PC-3 (cell line): Measurements from ENCODE around the gene MAPKAP1.

Experiments used
- EZH2 ChIP-seq: fragments of 300-600 bp; sonication (generic); IDR thresholded peaks from one replicate; pipeline ENCODE4 v1.6.1; 2017; ENCODE audit warnings: antibody characterized with exemption, mild to moderate bottlenecking, low read length; ENCODE audit not compliant: unreplicated experiment
- TF ChIP-seq, protein P1 (sequence below): fragments of 300-600 bp; sonication (generic); conservative IDR thresholded peaks from 2 replicates; pipeline ENCODE4 v1.5.1; 2017; ENCODE audit warnings: antibody characterized with exemption, low read depth, mild to moderate bottlenecking, low read length

DNA sequence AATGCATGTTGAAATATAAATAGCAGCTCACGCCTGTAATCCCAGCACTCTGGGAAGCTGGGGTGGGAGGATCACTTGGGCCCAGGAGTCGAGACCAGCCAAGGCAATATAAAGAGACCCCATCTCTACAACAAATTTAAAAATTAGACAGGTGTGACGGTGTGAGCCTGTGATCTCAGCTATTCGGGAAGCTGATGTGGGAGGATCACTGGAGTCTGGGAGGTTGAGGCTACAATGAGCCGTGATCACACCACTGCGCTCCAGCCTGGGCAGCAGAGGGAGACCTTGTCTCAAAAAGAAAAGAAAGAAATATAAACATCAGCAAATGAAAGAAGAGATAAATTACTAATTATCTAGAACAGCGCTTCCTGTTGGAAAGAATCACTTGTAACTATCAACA lies 105.0 kb downstream of the MAPKAP1 start:
- TF ChIP-seq, protein P1, sequence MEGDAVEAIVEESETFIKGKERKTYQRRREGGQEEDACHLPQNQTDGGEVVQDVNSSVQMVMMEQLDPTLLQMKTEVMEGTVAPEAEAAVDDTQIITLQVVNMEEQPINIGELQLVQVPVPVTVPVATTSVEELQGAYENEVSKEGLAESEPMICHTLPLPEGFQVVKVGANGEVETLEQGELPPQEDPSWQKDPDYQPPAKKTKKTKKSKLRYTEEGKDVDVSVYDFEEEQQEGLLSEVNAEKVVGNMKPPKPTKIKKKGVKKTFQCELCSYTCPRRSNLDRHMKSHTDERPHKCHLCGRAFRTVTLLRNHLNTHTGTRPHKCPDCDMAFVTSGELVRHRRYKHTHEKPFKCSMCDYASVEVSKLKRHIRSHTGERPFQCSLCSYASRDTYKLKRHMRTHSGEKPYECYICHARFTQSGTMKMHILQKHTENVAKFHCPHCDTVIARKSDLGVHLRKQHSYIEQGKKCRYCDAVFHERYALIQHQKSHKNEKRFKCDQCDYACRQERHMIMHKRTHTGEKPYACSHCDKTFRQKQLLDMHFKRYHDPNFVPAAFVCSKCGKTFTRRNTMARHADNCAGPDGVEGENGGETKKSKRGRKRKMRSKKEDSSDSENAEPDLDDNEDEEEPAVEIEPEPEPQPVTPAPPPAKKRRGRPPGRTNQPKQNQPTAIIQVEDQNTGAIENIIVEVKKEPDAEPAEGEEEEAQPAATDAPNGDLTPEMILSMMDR, result peak; percentile 30; the same call in 1 of the 2 replicates
- TF ChIP-seq EZH2, result no peak
